GM21717 (cell line): Measurements from ENCODE around the gene INHBC.
"Not testable (repeated sequence)": the region's sequence is repeated elsewhere in the genome, so short reads cannot be mapped to it uniquely, and the experiment has no call there.

Source experiments
- ATAC-seq: cut with Tn5 transposase; IDR thresholded peaks from one replicate; pipeline ENCODE4 v1.9.1; 2021; ENCODE audit warnings: mild to moderate bottlenecking, moderate library complexity; ENCODE audit not compliant: unreplicated experiment

INHBC gene

GRCh38 chr12:57428965-57429364, 5.6 kb upstream of the INHBC start:
- no peak for ATAC-seq

- no peak for ATAC-seq
Observed at GRCh38 chr12:57429473-57430111, 5.0 kb upstream of the INHBC start.

- peak; percentile 42 for ATAC-seq
Observed at GRCh38 chr12:57430112-57430930, 4.3 kb upstream of the INHBC start.

GRCh38 chr12:57430931-57431566, 3.5 kb upstream of the INHBC start, which contains the start of gene R3HDM2:
Gene R3HDM2, minus strand, starts transcription at chr12:57431043. Its CDS starts 120,615 bp downstream, at chr12:57310428.
- peak; percentile 89 for ATAC-seq

- ATAC-seq: no peak
Observed at GRCh38 chr12:57431654-57432188, 2.9 kb upstream of the INHBC start.

- ATAC-seq: no peak
Observed at GRCh38 chr12:57433370-57433769, 1.2 kb upstream of the INHBC start.

GRCh38 chr12:57435293-57435692, 709 bp downstream of the INHBC start:
- ATAC-seq: no peak

GRCh38 chr12:57438400-57438799, 3.8 kb downstream of the INHBC start:
- no peak for ATAC-seq

- ATAC-seq: no peak
Observed at GRCh38 chr12:57439762-57440266, 5.2 kb downstream of the INHBC start.

GRCh38 chr12:57441393-57441792, 6.8 kb downstream of the INHBC start:
- not testable (repeated sequence) for ATAC-seq

- ATAC-seq: no peak
Observed at GRCh38 chr12:57441846-57442427, 7.4 kb downstream of the INHBC start.

- ATAC-seq: not testable (repeated sequence)
Observed at GRCh38 chr12:57444337-57444736, 9.8 kb downstream of the INHBC start.

- ATAC-seq: no peak
Observed at GRCh38 chr12:57444744-57445143, 10.2 kb downstream of the INHBC start.

- ATAC-seq: no peak
Observed at GRCh38 chr12:57446292-57446960, 11.8 kb downstream of the INHBC start.

GRCh38 chr12:57448669-57449068, 14.1 kb downstream of the INHBC start:
- ATAC-seq: no peak

- no peak for ATAC-seq
Observed at GRCh38 chr12:57449375-57449774, 14.8 kb downstream of the INHBC start.

GRCh38 chr12:57450057-57450456, 15.5 kb downstream of the INHBC start:
- ATAC-seq: no peak

- no peak for ATAC-seq
Observed at GRCh38 chr12:57451233-57451778, 16.7 kb downstream of the INHBC start.

GRCh38 chr12:57452181-57452936, 17.8 kb downstream of the INHBC start:
- ATAC-seq: no peak
